SK-N-SH treated with all-trans-retinoic acid at 6 μM for 48 hours (cell line): ENCODE measurements around the gene ZFP14.

Source experiments
- CSRNP3 ChIP-seq: fragments of 250-450 bp; sonication (Bioruptor Pico); IDR thresholded peaks from 2 replicates; pipeline ENCODE4 v1.5.1; 2021; ENCODE audit warnings: mild to moderate bottlenecking, moderate library complexity
- ESRRG ChIP-seq: fragments of 250-450 bp; sonication (Bioruptor Pico); IDR thresholded peaks from 2 replicates; pipeline ENCODE4 v1.6.1; 2021; ENCODE audit warnings: mild to moderate bottlenecking
- POU6F1 ChIP-seq: fragments of 250-450 bp; sonication (Bioruptor Pico); IDR thresholded peaks from 2 replicates; pipeline ENCODE4 v1.8.0; 2021; ENCODE audit warnings: low read depth, mild to moderate bottlenecking, moderate library complexity, borderline replicate concordance
- ZC3H10 ChIP-seq: fragments of 250-450 bp; sonication (Bioruptor Pico); IDR thresholded peaks from 2 replicates; pipeline ENCODE4 v1.5.1; 2021; ENCODE audit warnings: mild to moderate bottlenecking, moderate library complexity
- ZFP3 ChIP-seq: fragments of 250-450 bp; sonication (Bioruptor Pico); IDR thresholded peaks from 2 replicates; pipeline ENCODE4 v1.5.0; 2020; ENCODE audit warnings: mild to moderate bottlenecking, moderate library complexity

GRCh38 chr19:36418287-36419001 lies 39.4 kb upstream of the ZFP14 start, which contains the start of gene ZFP82:
- TF ChIP-seq CSRNP3 (CRISPR knock-in tag) (no peak), POU6F1 (CRISPR knock-in tag) (no peak), ZFP3 (no peak), ZC3H10 (CRISPR knock-in tag) (no peak), ESRRG (no peak)
